Liver (tissue), 9 donors: ENCODE measurements around the gene CRELD2. TPM values are rescaled to one million over a fixed set of nuclear protein-coding genes. Genes with fewer than 3 reads are reported as not detected.

ENCODE experiments used
- DNase-seq: peaks from one replicate; pipeline ENCODE4 v3.0.0-alpha.2; 2017; ENCODE audit warnings: low spot score
- H3K27ac ChIP-seq, 2 donors: one replicate each; pipeline ENCODE4 v1.7.0; 2013; ENCODE audit warnings: inconsistent platforms in 2 of 2, low read length in 2 of 2, control low read depth in 1 of 2, low read depth in 1 of 2, mild to moderate bottlenecking in 1 of 2
- H3K27me3 ChIP-seq, 4 donors: one replicate each; pipeline versions ENCODE4 v1.6.1 to v1.7.0; 2013; ENCODE audit warnings: low read length in 3 of 4, inconsistent platforms in 1 of 4, mild to moderate bottlenecking in 1 of 4, moderate library complexity in 1 of 4; ENCODE audit not compliant: control insufficient read depth in 4 of 4, insufficient read depth in 4 of 4
- H3K36me3 ChIP-seq, 4 donors: one replicate each; pipeline versions ENCODE4 v1.6.1 to v1.7.0; 2013; ENCODE audit warnings: low read length in 3 of 4, mild to moderate bottlenecking in 3 of 4, low read depth in 1 of 4, moderate library complexity in 1 of 4; ENCODE audit not compliant: control insufficient read depth in 4 of 4, insufficient read depth in 3 of 4
- H3K4me1 ChIP-seq, 4 donors: one replicate each; pipeline versions ENCODE4 v1.6.1 to v1.7.0; 2013; ENCODE audit warnings: low read length in 3 of 4, mild to moderate bottlenecking in 3 of 4, moderate library complexity in 1 of 4; ENCODE audit not compliant: control insufficient read depth in 4 of 4, insufficient read depth in 4 of 4
- H3K4me3 ChIP-seq, 3 donors: one replicate each; pipeline versions ENCODE4 v1.6.1 to v1.7.0; 2013; ENCODE audit warnings: low read length in 3 of 3, control low read depth in 1 of 3, low read depth in 1 of 3, mild to moderate bottlenecking in 1 of 3
- H3K9ac ChIP-seq, 2 donors: one replicate each; pipeline ENCODE4 v1.7.0; 2013; ENCODE audit warnings: low read length in 2 of 2, mild to moderate bottlenecking in 2 of 2, moderate library complexity in 2 of 2, control low read depth in 1 of 2, low read depth in 1 of 2
- H3K9me3 ChIP-seq, 4 donors: one replicate each; pipeline versions ENCODE4 v1.6.1 to v1.7.0; 2013; ENCODE audit warnings: low read length in 3 of 4; ENCODE audit not compliant: control insufficient read depth in 4 of 4
- FOXA1 ChIP-seq: IDR thresholded peaks from 2 replicates; pipeline ENCODE4 v1.6.1; 2016; ENCODE audit warnings: antibody characterized with exemption
- FOXA2 ChIP-seq: IDR thresholded peaks from 2 replicates; pipeline ENCODE4 v1.6.1; 2016; ENCODE audit warnings: antibody characterized with exemption
- GABPA ChIP-seq, 2 donors: IDR thresholded peaks in 1 of 2; conservative IDR thresholded peaks in 1 of 2; 2 replicates each; pipeline ENCODE4 v1.6.1; 2016; ENCODE audit warnings: antibody characterized with exemption in 2 of 2, mild to moderate bottlenecking in 1 of 2, moderate library complexity in 1 of 2
- HNF4A ChIP-seq, 2 donors: conservative IDR thresholded peaks; 2 replicates each; pipeline ENCODE4 v1.6.1; 2016; ENCODE audit warnings: antibody characterized with exemption in 2 of 2, mild to moderate bottlenecking in 2 of 2
- JUND ChIP-seq, 2 donors: IDR thresholded peaks; 2 replicates each; pipeline ENCODE4 v1.6.1; 2016; ENCODE audit warnings: antibody characterized with exemption in 2 of 2
- NR2F2 ChIP-seq: IDR thresholded peaks from 2 replicates; pipeline ENCODE4 v1.6.1; 2016; ENCODE audit warnings: antibody characterized with exemption
- RAD21 ChIP-seq, 2 donors: IDR thresholded peaks; 2 replicates each; pipeline ENCODE4 v1.6.1; 2016; ENCODE audit warnings: antibody characterized with exemption in 2 of 2, mild to moderate bottlenecking in 2 of 2
- RXRA ChIP-seq, 2 donors: IDR thresholded peaks; 2 replicates each; pipeline ENCODE4 v1.6.1; 2017 to 2018; ENCODE audit warnings: antibody characterized with exemption in 2 of 2, mild to moderate bottlenecking in 1 of 2
- SP1 ChIP-seq: IDR thresholded peaks from 2 replicates; pipeline ENCODE4 v1.6.1; 2018; ENCODE audit warnings: antibody characterized with exemption, mild to moderate bottlenecking
- YY1 ChIP-seq: IDR thresholded peaks from 2 replicates; pipeline ENCODE4 v1.6.1; 2016; ENCODE audit warnings: antibody characterized with exemption, mild to moderate bottlenecking
- WGBS: extraction: QIAGEN DNeasy Blood & Tissue Kit; methylation state at CpG from one replicate; pipeline ENCODE4 v1.1.7; 2013; 5-methylcytosine and 5-hydroxymethylcytosine counted together
- polyA plus RNA-seq, 2 donors: library from polyadenylated mRNA; stranded (reverse) in 1 of 2; unstranded in 1 of 2; fragments of 200-250 nt in 1 of 2; fragments of >200 nt in 1 of 2; fragmentation: Nextera tagmentation in 1 of 2; extraction: Ambion mirVana in 1 of 2; gene quantifications; one replicate each; pipeline versions ENCODE4 v1.2.1 to v1.2.3, GENCODE V29; 2013 to 2015
- total RNA-seq, 2 donors: library from RNA; depleted of rRNA; stranded (reverse); fragments of >200 nt; gene quantifications; one replicate each; pipeline ENCODE4 v1.2.3, GENCODE V29; 2014
- TF ChIP-seq, protein P1 (sequence below): IDR thresholded peaks from 2 replicates; pipeline ENCODE4 v1.6.1; 2016; ENCODE audit warnings: antibody characterized with exemption
- TF ChIP-seq, protein P2 (sequence below): IDR thresholded peaks from 2 replicates; pipeline ENCODE4 v1.6.1; 2016; ENCODE audit warnings: antibody characterized with exemption, mild to moderate bottlenecking
- TF ChIP-seq, protein P3 (sequence below): IDR thresholded peaks from 2 replicates; pipeline ENCODE4 v1.6.1; 2016; ENCODE audit warnings: antibody characterized with exemption
- donor health status: healthy.
- donor health status: healthy.
- donor health status: healthy.
- donor health status: healthy.
- donor health status: healthy.

The CRELD2 gene
- total and polyA plus RNA-seq, 4 donors, result 17.2 to 98.1 (median 57.1) TPM

DNA sequence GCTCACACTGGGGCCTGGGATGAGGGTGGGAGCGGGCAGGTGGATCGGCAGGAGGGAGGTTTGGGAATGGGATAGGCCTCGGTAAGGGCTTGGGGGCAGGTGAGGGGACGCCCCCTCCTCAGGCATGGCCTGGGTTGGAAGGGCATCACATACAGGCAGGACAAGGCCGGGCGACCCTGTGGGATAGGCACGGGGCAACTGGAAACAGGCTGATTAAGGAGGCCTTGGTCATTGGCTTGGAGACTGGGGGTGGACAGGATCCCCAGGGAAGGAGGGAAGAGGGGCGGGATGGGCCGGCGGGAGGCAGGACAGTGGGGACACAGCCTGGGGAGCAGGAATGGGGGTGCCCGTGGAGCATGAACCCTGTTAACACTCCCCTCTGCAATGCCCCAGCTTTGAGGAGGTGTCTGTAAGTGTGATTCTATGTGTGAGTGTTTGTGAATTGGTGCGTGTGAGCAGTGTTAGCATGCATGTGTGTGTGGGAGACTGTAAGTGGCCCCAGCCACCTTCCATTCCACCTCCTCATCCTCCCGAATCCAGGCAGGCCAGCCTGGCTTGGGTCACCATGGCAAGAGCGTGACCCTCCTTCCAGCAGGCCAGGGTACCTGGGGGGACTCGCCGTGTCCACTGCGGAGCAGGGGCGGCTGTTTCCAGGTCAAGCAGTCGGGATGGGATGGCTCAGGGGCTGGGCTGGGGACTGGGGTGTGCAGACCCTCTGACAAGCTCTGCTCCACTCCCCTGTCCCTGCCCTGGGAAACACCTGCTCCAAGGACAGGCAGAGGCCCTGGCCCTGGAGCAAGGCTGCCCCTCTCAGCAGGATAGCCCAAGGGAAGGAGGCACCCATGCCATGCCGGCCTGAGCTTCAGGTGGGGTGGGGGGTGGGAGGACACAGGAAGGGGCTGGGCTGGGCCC, 38.7 kb downstream of the CRELD2 start:
- Histone ChIP-seq H3K27ac (peak overlapping the region; percentile 4 to 67), H3K9ac (no peak overlapping the region), H3K36me3 (peaks cover 0 to 3% (median 0%) of the 10 kb centered on the region in 4 donors), H3K4me3 (no peak overlapping the region), H3K4me1 (peaks cover 37 to 58% (median 47%) of the 10 kb centered on the region in 4 donors), H3K9me3 (no peaks in the 10 kb centered on the region), H3K27me3 (no peaks in the 10 kb centered on the region)
- DNase-seq, result no peak
- WGBS, result 91% methylated on average over 20 of the region's 20 CpGs
- TF ChIP-seq NR2F2, result no peak

DNA sequence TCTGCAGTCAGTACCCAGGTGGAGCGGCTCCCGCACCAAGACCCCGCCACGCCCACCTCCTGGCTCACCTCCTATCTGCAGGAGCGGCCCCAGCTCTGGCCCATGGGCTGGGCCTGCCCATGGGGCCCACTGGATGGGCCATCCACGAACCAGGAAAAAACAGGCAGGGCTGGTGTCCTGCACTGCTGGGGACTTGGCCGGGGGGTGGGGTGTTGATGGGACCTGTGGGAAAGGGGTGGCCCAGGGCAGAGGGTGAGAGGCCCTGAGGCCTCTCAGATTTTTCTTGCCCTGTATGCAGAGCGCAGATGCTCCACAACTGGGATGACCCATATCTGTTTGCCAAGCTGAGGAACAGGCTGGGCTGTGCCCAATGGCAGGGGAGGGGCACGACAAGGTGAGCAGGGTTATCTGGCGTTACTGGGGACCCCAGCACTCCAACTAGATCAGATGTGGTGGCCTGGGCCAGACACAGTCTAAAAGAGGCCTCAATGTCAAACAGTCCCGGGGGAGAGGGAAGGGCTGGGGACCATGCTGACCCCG, 39.5 kb downstream of the CRELD2 start:
- no peak for TF ChIP-seq HNF4A (conservative IDR thresholded peaks at IDR 0.05)
- no peak for TF ChIP-seq SP1
- TF ChIP-seq FOXA1, result no peak
- TF ChIP-seq, protein P1, sequence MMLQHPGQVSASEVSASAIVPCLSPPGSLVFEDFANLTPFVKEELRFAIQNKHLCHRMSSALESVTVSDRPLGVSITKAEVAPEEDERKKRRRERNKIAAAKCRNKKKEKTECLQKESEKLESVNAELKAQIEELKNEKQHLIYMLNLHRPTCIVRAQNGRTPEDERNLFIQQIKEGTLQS, result no peak
- TF ChIP-seq NR2F2, result no peak
- no peak for TF ChIP-seq RXRA (IDR thresholded peaks at IDR 0.05)
- TF ChIP-seq RAD21 (IDR thresholded peaks at IDR 0.05), result no peak
- TF ChIP-seq, protein P2, sequence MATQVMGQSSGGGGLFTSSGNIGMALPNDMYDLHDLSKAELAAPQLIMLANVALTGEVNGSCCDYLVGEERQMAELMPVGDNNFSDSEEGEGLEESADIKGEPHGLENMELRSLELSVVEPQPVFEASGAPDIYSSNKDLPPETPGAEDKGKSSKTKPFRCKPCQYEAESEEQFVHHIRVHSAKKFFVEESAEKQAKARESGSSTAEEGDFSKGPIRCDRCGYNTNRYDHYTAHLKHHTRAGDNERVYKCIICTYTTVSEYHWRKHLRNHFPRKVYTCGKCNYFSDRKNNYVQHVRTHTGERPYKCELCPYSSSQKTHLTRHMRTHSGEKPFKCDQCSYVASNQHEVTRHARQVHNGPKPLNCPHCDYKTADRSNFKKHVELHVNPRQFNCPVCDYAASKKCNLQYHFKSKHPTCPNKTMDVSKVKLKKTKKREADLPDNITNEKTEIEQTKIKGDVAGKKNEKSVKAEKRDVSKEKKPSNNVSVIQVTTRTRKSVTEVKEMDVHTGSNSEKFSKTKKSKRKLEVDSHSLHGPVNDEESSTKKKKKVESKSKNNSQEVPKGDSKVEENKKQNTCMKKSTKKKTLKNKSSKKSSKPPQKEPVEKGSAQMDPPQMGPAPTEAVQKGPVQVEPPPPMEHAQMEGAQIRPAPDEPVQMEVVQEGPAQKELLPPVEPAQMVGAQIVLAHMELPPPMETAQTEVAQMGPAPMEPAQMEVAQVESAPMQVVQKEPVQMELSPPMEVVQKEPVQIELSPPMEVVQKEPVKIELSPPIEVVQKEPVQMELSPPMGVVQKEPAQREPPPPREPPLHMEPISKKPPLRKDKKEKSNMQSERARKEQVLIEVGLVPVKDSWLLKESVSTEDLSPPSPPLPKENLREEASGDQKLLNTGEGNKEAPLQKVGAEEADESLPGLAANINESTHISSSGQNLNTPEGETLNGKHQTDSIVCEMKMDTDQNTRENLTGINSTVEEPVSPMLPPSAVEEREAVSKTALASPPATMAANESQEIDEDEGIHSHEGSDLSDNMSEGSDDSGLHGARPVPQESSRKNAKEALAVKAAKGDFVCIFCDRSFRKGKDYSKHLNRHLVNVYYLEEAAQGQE, result no peak
- TF ChIP-seq FOXA2, result no peak
- no peak for TF ChIP-seq GABPA (IDR thresholded peaks at IDR 0.05 in 1 of 2, conservative IDR thresholded peaks at IDR 0.05 in 1 of 2)
- TF ChIP-seq JUND (IDR thresholded peaks at IDR 0.05), result no peak
- TF ChIP-seq, protein P3, sequence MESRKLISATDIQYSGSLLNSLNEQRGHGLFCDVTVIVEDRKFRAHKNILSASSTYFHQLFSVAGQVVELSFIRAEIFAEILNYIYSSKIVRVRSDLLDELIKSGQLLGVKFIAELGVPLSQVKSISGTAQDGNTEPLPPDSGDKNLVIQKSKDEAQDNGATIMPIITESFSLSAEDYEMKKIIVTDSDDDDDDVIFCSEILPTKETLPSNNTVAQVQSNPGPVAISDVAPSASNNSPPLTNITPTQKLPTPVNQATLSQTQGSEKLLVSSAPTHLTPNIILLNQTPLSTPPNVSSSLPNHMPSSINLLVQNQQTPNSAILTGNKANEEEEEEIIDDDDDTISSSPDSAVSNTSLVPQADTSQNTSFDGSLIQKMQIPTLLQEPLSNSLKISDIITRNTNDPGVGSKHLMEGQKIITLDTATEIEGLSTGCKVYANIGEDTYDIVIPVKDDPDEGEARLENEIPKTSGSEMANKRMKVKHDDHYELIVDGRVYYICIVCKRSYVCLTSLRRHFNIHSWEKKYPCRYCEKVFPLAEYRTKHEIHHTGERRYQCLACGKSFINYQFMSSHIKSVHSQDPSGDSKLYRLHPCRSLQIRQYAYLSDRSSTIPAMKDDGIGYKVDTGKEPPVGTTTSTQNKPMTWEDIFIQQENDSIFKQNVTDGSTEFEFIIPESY, result no peak
- no peak for TF ChIP-seq YY1
- Histone ChIP-seq H3K4me3 (no peak overlapping the region), H3K9me3 (no peaks in the 10 kb centered on the region), H3K4me1 (peaks cover 36 to 62% (median 48%) of the 10 kb centered on the region in 4 donors), H3K36me3 (peaks cover 0 to 3% (median 0%) of the 10 kb centered on the region in 4 donors), H3K27ac (no peak overlapping the region), H3K9ac (no peak overlapping the region), H3K27me3 (no peaks in the 10 kb centered on the region)
- WGBS, result 81% methylated on average over 12 of the region's 12 CpGs
- DNase-seq, result no peak
